HEK293 (cell line): ENCODE measurements around the gene MRTFA.

ENCODE experiments used
- MEIS1 ChIP-seq: sonication (generic); formaldehyde crosslinking; IDR thresholded peaks from 2 replicates; pipeline ENCODE4 v1.8.1; 2022; ENCODE audit warnings: missing genetic modification reagents, mild to moderate bottlenecking, borderline replicate concordance
- MYNN ChIP-seq: fragments of 450-650 bp; formaldehyde crosslinking; IDR thresholded peaks from 2 replicates; pipeline ENCODE4 v1.5.1; 2016; ENCODE audit warnings: missing biosample characterization, missing genetic modification characterization, borderline replicate concordance
- ZBTB21 ChIP-seq: fragments of 450-650 bp; formaldehyde crosslinking; IDR thresholded peaks from 2 replicates; pipeline ENCODE4 v1.5.1; 2017; ENCODE audit warnings: missing biosample characterization, missing genetic modification characterization
- ZBTB44 ChIP-seq: fragments of 450-650 bp; IDR thresholded peaks from 2 replicates; pipeline ENCODE4 v1.5.1; 2018; ENCODE audit warnings: missing biosample characterization, mild to moderate bottlenecking, missing genetic modification characterization
- ZBTB7A ChIP-seq: fragments of 450-650 bp; formaldehyde crosslinking; IDR thresholded peaks from 2 replicates; pipeline ENCODE4 v1.5.1; 2016; ENCODE audit warnings: low read depth, missing biosample characterization, missing genetic modification characterization
- ZNF23 ChIP-seq: fragments of 450-650 bp; formaldehyde crosslinking; IDR thresholded peaks from 2 replicates; pipeline ENCODE4 v1.5.1; 2016; ENCODE audit warnings: missing biosample characterization, missing genetic modification characterization, borderline replicate concordance
- ZNF239 ChIP-seq: fragments of 450-650 bp; formaldehyde crosslinking; IDR thresholded peaks from 2 replicates; pipeline ENCODE4 v1.5.1; 2016; ENCODE audit warnings: missing biosample characterization, missing genetic modification characterization
- ZNF544 ChIP-seq: fragments of 450-650 bp; formaldehyde crosslinking; IDR thresholded peaks from 2 replicates; pipeline ENCODE4 v1.5.0; 2017; ENCODE audit warnings: missing biosample characterization, missing genetic modification characterization
- ZNF837 ChIP-seq: fragments of 450-650 bp; formaldehyde crosslinking; IDR thresholded peaks from 2 replicates; pipeline ENCODE4 v1.5.1; 2016; ENCODE audit warnings: missing biosample characterization, missing genetic modification characterization
- ZSCAN16 ChIP-seq: fragments of 450-650 bp; formaldehyde crosslinking; IDR thresholded peaks from 2 replicates; pipeline ENCODE4 v1.5.1; 2016; ENCODE audit warnings: missing biosample characterization, missing genetic modification characterization
- TF ChIP-seq, protein P1 (sequence below): fragments of 450-650 bp; formaldehyde crosslinking; IDR thresholded peaks from 2 replicates; pipeline ENCODE4 v1.5.1; 2016; ENCODE audit warnings: missing biosample characterization, missing genetic modification characterization

- TF ChIP-seq ZBTB7A (tag by site-specific recombination) (no peak), ZNF544 (tag by site-specific recombination) (no peak), ZNF23 (tag by site-specific recombination) (no peak), ZSCAN16 (tag by site-specific recombination) (no peak), ZNF837 (no peak), ZBTB44 (tag by site-specific recombination) (no peak), MEIS1 (CRISPR knock-in tag) (no peak; the same call in 1 of the 2 replicates), ZBTB21 (tag by site-specific recombination) (no peak), ZNF239 (tag by site-specific recombination) (no peak), MYNN (tag by site-specific recombination) (no peak)
- TF ChIP-seq, protein P1, sequence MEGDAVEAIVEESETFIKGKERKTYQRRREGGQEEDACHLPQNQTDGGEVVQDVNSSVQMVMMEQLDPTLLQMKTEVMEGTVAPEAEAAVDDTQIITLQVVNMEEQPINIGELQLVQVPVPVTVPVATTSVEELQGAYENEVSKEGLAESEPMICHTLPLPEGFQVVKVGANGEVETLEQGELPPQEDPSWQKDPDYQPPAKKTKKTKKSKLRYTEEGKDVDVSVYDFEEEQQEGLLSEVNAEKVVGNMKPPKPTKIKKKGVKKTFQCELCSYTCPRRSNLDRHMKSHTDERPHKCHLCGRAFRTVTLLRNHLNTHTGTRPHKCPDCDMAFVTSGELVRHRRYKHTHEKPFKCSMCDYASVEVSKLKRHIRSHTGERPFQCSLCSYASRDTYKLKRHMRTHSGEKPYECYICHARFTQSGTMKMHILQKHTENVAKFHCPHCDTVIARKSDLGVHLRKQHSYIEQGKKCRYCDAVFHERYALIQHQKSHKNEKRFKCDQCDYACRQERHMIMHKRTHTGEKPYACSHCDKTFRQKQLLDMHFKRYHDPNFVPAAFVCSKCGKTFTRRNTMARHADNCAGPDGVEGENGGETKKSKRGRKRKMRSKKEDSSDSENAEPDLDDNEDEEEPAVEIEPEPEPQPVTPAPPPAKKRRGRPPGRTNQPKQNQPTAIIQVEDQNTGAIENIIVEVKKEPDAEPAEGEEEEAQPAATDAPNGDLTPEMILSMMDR (tag by site-specific recombination) = no peak
Observed at GRCh38 chr22:40533712-40534378, 102.7 kb downstream of the MRTFA start.
